Transverse colon (tissue), 4 donors: Measurements from ENCODE around the gene LRBA. TPM values are rescaled to one million over a fixed set of nuclear protein-coding genes. Genes with fewer than 3 reads are reported as not detected.
A peak's percentile ranks its signal among the peaks of the same experiment; 100 is the strongest.

Experiments used
- DNase-seq: peaks from one replicate; pipeline ENCODE4 v3.0.0-alpha.2; 2019
- H3K27ac ChIP-seq, 4 donors: fragments of 200-600 bp; sonication (generic); 2 replicates each; pipeline ENCODE4 v1.5.1; 2016 to 2018; ENCODE audit warnings: inconsistent platforms in 4 of 4
- H3K27me3 ChIP-seq: fragments of 200-600 bp; sonication (generic); 2 replicates; pipeline ENCODE4 v1.5.1; 2017; ENCODE audit warnings: inconsistent platforms
- H3K36me3 ChIP-seq, 4 donors: fragments of 200-600 bp; sonication (generic); 2 replicates each; pipeline ENCODE4 v1.5.1; 2017 to 2019; ENCODE audit warnings: inconsistent platforms in 4 of 4
- H3K4me1 ChIP-seq, 4 donors: fragments of 200-600 bp; sonication (generic); 2 replicates each; pipeline ENCODE4 v1.5.1; 2017 to 2020; ENCODE audit warnings: inconsistent platforms in 4 of 4
- H3K4me3 ChIP-seq, 4 donors: fragments of 200-600 bp; sonication (generic); 1 replicate in 1 of 4; 2 replicates in 3 of 4; pipeline versions ENCODE4 v1.5.1 to v1.6.1; 2017 to 2019; ENCODE audit warnings: inconsistent platforms in 4 of 4
- H3K9me3 ChIP-seq, 2 donors: fragments of 200-600 bp; sonication (generic); 2 replicates each; pipeline ENCODE4 v1.5.1; 2017 to 2019; ENCODE audit warnings: inconsistent platforms in 2 of 2
- CTCF ChIP-seq, 5 experiments: fragments of 200-600 bp in 3 of 5; fragments of 450-650 bp in 2 of 5; sonication (generic) in 3 of 5; IDR thresholded peaks; 1 replicate in 2 of 5; 2 replicates in 3 of 5; pipeline ENCODE4 v1.5.1; 2016 to 2017; ENCODE audit warnings: antibody characterized with exemption in 5 of 5, inconsistent platforms in 3 of 5, mild to moderate bottlenecking in 2 of 5, moderate library complexity in 1 of 5
- EP300 ChIP-seq: sonication (generic); formaldehyde crosslinking; IDR thresholded peaks from one replicate; pipeline ENCODE4 v1.6.1; 2017; ENCODE audit warnings: antibody characterized with exemption, low read depth
- POLR2A ChIP-seq: fragments of 450-650 bp; IDR thresholded peaks from one replicate; pipeline ENCODE4 v1.6.1; 2016; ENCODE audit warnings: antibody characterized with exemption, mild to moderate bottlenecking, moderate library complexity
- POLR2AphosphoS5 ChIP-seq, 3 donors: sonication (generic); formaldehyde crosslinking; IDR thresholded peaks; one replicate each; pipeline ENCODE4 v1.6.1; 2016; ENCODE audit warnings: antibody characterized with exemption in 3 of 3
- WGBS, 2 donors: methylation state at CpG; one replicate each; pipeline ENCODE4 v1.1.5; 2018; ENCODE audit warnings: low coverage in 1 of 2; 5-methylcytosine and 5-hydroxymethylcytosine counted together
- in situ Hi-C, 4 donors: fragments of 200-750 bp; cut with MboI; loops; one replicate each; pipeline versions ENCODE4 v1.15.0 to v1.15.1; 2017; ENCODE audit warnings: low sequenced_read_pairs in 3 of 4, low pct_ligation_motif_present in 1 of 4, low pct_unique_long_range_greater_than_20kb in 1 of 4
- intact Hi-C: fragments of 100-400 bp; cut with DNase I; formaldehyde crosslinking; loops from one replicate; pipeline ENCODE4 v1.15.1; 2023; ENCODE audit warnings: low total_unique reads
- total RNA-seq, 4 donors: library from RNA; depleted of rRNA; stranded (reverse); fragments of >200 nt; gene quantifications; one replicate each; pipeline ENCODE4 v1.1.0, GENCODE V29; 2016

The LRBA gene
- total RNA-seq, 4 donors from 2014 or later: 82.7 to 125 (median 112) TPM

- peak; percentile 18 for DNase-seq
- Histone ChIP-seq H3K9me3 (no peaks in the 10 kb centered on the region), H3K27ac (no peak overlapping the region), H3K4me3 (no peak overlapping the region), H3K4me1 (peaks cover 0 to 7% (median 0%) of the 10 kb centered on the region in 4 donors), H3K27me3 (no peaks in the 10 kb centered on the region), H3K36me3 (no peaks in the 10 kb centered on the region)
- intact Hi-C loops (no loop called here), in situ Hi-C loops (no loop called here)
- WGBS, 2 donors: 95 to 100% methylated on average over 2 of the region's 2 CpGs
- TF ChIP-seq EP300 (no peak), CTCF (IDR thresholded peaks at IDR 0.05) (no peak), POLR2AphosphoS5 (IDR thresholded peaks at IDR 0.05) (no peak), POLR2A (no peak)
Observed at GRCh38 chr4:150769248-150769647, 245.8 kb downstream of the LRBA start.

- 83 to 100% methylated on average over 1 of the region's 1 CpG for WGBS, 2 donors
Observed at GRCh38 chr4:150768497-150768896, 246.6 kb downstream of the LRBA start.

GRCh38 chr4:150765216-150765615, 249.9 kb downstream of the LRBA start:
- DNase-seq: no peak
- Histone ChIP-seq H3K4me1 (peaks cover 0 to 7% (median 0%) of the 10 kb centered on the region in 4 donors), H3K36me3 (no peaks in the 10 kb centered on the region), H3K27me3 (no peaks in the 10 kb centered on the region), H3K27ac (no peak overlapping the region), H3K9me3 (no peaks in the 10 kb centered on the region), H3K4me3 (no peak overlapping the region)
- intact Hi-C loops (no loop called here), in situ Hi-C loops (no loop called here)
- WGBS, 2 donors: 89 to 94% methylated on average over 2 of the region's 2 CpGs
- no peak for TF ChIP-seq EP300
- no peak for TF ChIP-seq POLR2A

More at GRCh38 chr4:150768497-150768896, 246.6 kb downstream of the LRBA start:
- in situ Hi-C loops: no loop called here
- DNase-seq: no peak
- H3K4me1 ChIP-seq: peaks cover 0 to 7% (median 0%) of the 10 kb centered on the region in 4 donors
- TF ChIP-seq POLR2A (no peak), POLR2AphosphoS5 (IDR thresholded peaks at IDR 0.05) (no peak), EP300 (no peak), CTCF (IDR thresholded peaks at IDR 0.05) (no peak)
- intact Hi-C loops: no loop called here
- no peak overlapping the region for H3K4me3 ChIP-seq
- no peaks in the 10 kb centered on the region for H3K9me3 ChIP-seq
- no peak overlapping the region for H3K27ac ChIP-seq
- H3K27me3 ChIP-seq: no peaks in the 10 kb centered on the region
- H3K36me3 ChIP-seq: no peaks in the 10 kb centered on the region

GRCh38 chr4:150751648-150752047, 263.4 kb downstream of the LRBA start:
- Histone ChIP-seq H3K4me3 (no peak overlapping the region), H3K27ac (no peak overlapping the region), H3K4me1 (peaks cover 0 to 3% (median 0%) of the 10 kb centered on the region in 4 donors), H3K9me3 (no peaks in the 10 kb centered on the region), H3K36me3 (no peaks in the 10 kb centered on the region), H3K27me3 (no peaks in the 10 kb centered on the region)
- TF ChIP-seq CTCF (IDR thresholded peaks at IDR 0.05) (no peak), POLR2AphosphoS5 (IDR thresholded peaks at IDR 0.05) (no peak), EP300 (no peak), POLR2A (no peak)
- DNase-seq: no peak
- in situ Hi-C loops (no loop called here), intact Hi-C loops (no loop called here)

GRCh38 chr4:150750824-150751223, 264.3 kb downstream of the LRBA start:
- Histone ChIP-seq H3K9me3 (no peaks in the 10 kb centered on the region), H3K36me3 (no peaks in the 10 kb centered on the region), H3K4me3 (no peak overlapping the region), H3K4me1 (peaks cover 0 to 3% (median 0%) of the 10 kb centered on the region in 4 donors), H3K27ac (no peak overlapping the region), H3K27me3 (no peaks in the 10 kb centered on the region)
- in situ Hi-C loops: no loop called here
- TF ChIP-seq POLR2AphosphoS5 (IDR thresholded peaks at IDR 0.05) (no peak), EP300 (no peak), CTCF (IDR thresholded peaks at IDR 0.05) (no peak), POLR2A (no peak)
- intact Hi-C loops: no loop called here
- no peak for DNase-seq
